HG02884 (cell line): ENCODE results near the gene SYNJ1.
"Not testable (repeated sequence)": the region's sequence is repeated elsewhere in the genome, so short reads cannot be mapped to it uniquely, and the experiment has no call there.

ENCODE experiments used
- ATAC-seq: cut with Tn5 transposase; IDR thresholded peaks from one replicate; pipeline ENCODE4 v1.9.1; 2021; ENCODE audit warnings: mild to moderate bottlenecking, moderate library complexity; ENCODE audit not compliant: unreplicated experiment

The SYNJ1 gene

DNA sequence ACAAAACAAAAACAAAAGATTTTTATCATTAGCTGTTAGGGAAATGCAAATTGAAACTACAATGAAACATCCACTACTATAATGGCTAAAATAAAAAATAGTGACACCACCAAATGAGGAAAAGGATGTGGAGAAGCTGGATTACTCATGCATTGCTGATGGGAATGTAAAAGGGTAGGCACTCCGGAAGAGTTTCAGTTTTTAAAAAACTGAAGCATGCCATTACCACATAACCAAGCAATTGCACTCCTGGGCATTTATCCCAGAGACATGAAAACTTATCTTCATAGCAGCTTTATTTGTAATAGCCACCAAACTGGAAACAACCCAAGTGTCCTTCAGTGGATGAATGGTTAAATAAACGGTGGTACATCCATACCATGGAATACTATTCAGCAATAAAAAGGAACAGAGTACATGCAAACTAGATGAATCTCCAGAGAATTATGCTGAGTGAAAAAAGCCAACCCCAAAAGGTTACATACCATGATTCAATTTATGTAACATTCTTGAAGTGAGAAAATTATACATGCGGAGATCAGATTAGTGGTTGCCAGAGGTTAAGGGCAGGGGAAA lies 101.1 kb downstream of the SYNJ1 start:
- ATAC-seq = no peak

DNA sequence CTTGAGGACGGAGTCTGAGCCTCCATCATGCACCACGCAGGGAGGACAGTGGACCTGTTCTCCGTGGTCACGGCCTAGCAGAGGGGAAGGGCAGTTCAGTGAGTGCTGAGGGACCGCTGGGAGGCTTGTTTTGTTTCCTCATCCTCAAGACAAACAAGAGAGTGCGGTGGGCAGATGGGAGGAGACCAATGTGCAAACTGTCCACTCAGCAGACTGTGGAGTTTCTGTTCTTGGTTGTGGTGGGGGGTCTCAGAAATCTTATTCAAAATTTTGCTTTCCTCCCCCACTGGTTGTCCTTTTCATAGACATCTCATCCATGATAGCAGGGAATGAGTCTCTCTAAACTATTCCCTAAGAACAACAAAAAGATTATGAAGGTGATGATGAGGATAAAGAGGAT lies 109.6 kb downstream of the SYNJ1 start:
- not testable (repeated sequence) for ATAC-seq

DNA sequence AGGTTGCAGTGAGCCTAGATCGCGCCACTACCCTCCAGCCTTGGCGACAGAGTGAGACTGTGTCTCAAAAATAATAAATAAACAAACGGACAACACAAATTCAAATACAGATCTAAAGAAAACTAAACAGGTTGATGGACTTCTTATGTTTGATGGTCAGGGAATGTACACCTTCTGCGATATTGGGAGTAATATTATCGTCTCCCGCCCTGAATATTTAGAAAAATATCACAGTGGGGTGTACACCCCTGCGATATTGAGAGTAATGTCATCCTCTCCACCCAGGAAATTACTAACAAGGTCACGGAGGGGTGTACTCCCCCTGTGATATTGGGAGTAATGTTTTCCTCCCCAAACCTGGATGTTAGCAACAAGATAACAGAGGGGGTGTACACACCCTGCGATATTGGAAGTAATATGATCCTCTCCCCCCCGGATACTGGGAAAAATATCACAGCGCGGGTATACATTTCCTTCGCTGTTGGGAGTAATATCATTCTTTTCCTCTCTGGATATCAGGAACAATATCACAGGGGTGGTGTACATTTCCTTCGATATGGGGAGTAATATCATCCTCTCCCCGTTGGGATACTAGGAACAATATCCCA lies 114.3 kb downstream of the SYNJ1 start:
- no peak for ATAC-seq

DNA sequence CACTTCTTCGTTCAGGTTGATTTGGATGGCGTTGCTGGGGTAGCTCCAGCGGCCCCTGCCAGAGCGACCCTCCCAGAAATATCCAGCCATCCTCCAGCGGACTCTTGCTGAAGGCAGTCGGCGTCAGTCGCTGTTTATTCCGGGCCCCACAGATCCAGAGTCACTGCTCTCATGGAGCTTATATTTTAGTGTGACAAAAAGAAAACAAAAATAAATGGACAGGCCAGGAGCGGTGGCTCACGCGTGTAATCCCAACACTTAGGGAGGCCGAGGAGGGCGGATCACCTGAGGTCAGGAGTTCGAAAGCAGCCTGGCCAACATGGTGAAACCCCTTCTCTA lies 114.8 kb downstream of the SYNJ1 start:
- ATAC-seq = no peak

DNA sequence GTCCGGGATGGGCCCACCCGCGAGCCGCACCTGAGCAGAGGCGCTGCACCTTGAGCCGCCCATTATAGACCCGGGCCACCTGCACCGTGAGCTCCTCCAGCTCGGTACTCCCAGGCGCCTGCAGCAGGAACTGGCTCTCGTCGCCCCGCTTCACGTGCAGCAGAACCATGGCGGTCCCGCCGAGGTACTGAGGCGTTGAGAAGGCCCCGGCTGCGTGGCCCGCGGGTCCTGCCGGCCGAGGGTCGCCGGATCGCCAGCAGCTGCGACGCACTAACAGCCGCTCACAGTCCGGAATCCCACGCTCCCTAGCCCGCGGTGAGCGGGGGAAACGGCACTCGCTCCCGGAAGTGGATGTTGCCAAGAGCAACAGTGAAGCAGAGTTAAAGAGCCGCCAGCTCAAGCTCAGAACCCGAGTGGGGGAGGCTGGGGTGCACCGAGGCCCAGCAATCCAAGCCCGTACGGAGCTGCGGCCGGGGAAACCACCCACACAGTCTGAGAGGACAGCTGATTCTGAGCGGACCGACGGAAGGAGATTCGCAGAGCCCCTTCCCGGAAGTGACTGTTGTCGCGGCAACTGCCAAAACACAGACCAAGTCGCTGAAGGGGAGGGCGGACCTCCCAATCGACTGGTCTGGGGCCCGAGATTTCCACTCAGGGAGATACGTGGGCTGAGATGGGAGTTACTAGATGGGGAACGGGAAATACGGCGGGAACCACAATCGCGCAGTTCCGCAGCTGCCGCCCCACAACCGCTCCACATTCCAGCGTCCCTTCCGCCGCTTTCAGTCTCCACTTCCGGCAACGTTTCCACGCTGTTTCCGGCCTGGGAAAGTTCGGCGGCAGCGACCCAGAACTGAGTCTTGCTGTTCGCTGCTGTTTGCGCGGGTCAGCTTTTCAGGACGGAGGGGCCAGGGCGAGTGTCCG lies 115.5 kb downstream of the SYNJ1 start, which contains the start of gene CFAP298:
Gene CFAP298 (minus strand): TSS at position 303 of the 924 bp plus-strand sequence. CDS start 134 bp downstream, at position 169.
- peak; percentile 90 for ATAC-seq

DNA sequence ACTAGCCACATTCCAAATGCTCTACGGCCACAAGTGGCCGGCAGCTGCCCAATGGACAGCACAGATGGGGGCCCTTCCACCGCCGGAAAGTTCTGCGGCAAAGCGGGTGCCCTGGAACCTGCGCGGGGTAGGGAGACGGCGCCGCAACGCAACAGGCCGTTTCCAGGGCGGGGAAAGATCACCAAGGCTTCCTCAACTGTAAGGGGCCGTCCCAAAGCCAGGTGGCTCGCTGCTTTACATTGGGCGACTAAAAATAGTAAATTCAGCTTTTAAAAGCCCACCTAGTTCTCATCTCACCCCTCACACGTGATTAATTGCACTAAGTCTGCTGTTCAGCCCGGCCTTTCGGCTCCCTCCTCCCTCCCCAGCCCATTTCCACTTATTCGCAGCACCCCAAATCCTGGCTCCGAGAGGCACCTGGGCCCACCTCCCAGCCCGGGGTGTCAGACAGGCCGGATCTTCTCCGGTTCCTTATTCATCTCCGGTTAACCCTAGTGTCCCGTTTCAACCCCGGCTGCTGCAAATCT lies 116.3 kb downstream of the SYNJ1 start:
- no peak for ATAC-seq

DNA sequence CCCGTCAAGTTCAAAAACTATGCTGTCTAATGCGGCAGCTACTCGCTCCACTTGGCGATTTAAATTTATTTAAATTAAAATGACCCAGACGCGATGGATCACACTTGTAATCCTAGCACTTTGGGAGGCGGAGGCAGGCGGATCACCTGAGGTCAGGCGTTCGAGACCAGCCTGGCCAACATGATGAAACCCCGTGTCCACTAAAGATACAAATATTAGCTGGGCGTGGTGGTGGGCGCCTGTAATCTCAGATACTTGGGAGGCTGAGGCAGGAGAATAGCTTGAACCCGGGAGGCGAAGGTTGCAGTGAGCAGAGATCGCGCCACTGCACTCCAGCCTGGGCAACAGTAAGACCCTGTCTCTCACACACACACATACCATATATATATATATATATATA lies 116.9 kb downstream of the SYNJ1 start:
- ATAC-seq = not testable (repeated sequence)

DNA sequence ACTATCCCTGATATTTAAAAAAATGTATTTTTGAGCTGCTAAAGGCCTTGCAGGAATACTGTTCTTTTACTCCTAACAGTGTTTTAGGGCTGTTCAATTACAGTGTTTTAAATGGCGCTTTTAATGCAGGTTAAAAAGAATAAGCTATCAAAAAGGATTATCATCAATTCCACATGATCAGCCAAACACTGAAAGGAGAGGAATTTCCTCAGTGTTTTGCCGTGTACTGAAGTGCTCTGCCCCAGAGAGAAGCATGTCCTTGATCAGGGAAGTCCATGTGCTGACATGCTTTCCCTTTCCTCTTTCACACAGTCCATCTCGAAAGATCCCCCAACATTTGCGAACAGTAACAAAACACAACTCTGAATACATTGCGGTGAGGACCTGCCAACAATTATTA lies 119.0 kb downstream of the SYNJ1 start:
- ATAC-seq = no peak

DNA sequence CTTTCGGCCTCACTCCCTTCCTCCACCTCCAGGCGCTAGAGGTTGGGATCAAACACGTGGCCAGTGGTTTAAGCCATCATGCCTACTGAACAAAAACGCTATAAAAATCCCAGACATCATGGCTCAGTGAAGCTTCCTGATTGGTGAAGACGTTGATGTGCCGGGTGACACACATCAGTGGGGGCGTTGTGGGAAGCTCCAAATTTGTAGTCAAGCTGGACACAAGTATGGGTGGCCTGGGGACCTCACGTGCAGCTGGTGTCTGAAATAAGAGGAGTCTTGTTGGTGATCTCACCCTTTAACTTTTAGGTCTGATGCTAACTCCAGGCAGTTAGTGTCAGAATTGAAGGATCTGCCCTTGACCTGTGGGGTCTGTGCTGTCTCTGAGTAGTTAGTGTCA lies 122.3 kb downstream of the SYNJ1 start:
- no peak for ATAC-seq

DNA sequence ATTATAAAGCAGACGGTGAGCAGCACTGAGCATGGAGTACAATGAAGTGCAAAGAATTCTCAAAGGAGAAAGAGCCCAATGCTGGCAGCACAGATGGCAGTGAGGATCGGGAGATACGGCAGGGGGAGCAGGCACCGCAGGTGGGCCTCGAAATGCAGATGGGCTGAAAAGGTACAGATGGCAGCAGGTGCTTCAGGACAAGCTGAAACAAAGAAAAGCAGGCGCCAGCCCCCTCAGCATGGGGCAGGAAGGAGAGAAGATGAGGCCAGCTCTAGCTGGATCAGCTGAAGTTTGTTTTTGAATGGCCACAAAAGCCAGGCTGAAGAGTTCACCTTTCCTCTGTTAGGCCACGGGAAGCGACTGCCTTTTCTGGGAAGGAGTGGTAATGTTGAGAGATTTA lies 123.3 kb downstream of the SYNJ1 start:
- no peak for ATAC-seq

DNA sequence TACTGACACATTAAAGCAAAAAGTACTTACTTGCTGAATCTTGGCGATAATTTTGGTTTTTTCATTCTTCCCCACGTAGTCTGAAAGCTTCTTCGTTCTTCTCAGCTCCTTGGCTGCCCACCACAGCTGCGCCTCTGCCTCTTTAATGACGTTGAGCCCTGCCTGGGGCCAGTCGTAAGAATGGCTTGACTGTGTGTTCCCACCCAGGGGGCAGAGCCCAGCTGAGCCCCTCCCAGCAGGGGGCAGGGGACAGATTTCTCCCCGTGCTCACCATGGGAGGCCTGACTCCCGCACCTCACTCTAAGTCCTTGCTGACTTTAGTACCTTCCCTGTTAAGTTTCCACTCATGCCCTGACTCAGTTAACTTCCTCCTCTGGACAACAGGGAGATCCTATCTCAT lies 124.7 kb downstream of the SYNJ1 start:
- no peak for ATAC-seq

DNA sequence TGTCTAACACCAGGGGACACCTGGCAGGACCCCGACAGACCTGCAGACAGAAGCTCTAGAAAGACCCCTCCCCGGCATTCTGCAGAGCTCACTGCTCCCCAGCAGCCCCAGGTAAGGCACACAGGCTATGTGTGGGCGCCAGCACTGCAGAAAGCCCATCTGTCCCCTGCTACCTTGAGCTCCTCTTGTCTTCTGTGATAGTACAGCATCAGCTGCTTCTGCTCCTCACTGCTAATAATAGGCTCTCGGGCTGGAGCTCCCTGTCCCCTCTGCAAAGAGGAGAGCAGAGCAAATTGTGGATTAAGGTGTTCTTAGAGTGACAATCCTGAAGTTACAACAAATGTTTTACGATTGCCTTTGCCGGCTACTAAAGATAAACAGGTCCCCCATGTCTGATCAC lies 125.7 kb downstream of the SYNJ1 start:
- ATAC-seq = no peak

DNA sequence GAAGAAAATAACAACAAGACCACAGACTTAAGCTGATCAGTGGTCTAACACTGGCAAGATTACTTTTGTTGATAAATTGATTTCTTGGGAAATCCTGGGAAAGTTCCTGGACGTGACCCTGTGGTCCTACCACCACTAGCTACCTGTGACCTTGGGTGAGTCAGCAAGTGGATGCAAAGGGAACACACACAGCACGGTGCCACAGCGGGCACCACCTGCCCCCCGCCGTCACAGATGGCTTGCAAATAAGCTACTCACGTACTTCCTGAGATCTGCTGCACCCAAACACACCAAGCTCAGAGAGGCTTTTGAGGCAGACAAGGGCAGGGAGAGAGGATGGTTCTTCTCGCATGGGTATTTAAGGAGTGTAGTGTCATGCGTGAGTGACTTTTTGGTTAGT lies 128.3 kb downstream of the SYNJ1 start:
- ATAC-seq = no peak

DNA sequence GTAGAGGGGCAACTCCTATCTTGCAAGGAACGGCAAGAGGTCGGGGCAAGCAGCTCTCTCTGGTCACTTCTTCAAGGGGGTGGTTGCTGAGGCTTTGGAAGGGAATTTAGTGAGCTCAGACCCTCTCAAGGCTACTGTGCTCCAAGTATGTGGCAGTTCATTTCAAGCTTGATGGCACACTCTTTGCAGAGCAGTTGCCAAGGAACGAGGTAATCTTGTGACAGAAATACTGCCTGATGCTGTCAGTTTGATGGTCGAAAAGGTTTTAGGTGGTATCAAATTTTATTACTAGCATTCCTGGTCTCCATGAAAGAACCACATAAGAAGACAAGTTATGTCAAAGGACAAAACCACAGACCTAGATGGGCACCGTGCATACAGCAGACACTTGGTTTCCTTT lies 128.7 kb downstream of the SYNJ1 start:
- ATAC-seq = no peak

DNA sequence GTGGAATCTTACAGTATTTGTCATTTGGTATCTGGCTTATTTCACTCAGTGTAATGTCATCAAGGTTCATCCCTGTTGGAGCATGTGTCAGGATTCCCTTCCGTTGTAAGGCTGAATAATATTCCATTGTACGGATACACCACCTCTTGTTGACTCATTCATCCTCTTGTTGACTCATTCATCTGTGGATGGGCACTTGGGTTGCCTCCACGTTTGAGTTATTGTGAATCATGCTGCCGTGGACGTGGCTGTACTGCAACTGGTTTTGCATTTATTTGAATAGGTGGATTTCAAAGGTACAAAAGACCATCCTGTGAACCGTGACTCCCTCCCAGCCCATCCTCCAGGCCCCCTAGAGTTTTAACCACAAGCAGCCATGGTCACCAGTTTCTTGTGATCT lies 130.6 kb downstream of the SYNJ1 start:
- no peak for ATAC-seq

DNA sequence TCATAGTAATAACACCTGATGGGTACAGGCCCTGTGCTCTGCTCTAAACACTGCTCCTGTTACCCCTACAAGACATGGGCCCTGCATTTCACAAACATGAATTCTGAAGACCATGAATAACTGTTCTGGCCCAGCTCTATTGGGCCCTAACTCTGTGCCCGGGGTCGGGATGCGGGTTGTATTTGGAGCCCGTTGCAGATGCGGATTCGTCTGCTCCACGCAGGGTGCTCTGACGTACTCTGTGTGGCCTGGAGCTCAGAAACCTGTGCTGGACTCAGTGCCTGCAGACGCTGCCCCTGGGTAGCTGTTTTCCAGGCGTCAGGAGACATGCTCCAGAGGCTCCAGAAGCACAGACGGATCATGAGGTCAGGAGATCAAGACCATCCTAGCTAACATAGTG lies 132.4 kb downstream of the SYNJ1 start:
- no peak for ATAC-seq

DNA sequence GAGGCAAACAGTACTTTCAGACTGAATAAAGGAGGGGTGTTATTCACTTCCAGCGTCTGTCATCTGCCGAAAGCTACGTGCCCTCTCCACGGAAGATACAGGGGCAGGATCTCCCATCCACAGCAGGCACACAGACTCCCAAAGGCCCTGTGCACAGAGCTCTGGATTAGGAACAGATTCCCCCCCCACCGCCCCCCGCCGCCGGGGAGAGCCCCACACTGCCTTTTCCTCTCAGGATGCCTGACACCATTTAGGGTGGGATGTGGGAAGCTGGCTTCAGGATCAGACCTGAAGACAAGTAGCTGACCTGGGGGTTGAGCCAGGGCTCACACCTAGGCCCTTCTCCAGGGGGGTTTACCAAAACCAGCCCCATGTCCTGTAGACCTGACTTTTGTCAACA lies 134.1 kb downstream of the SYNJ1 start:
- ATAC-seq = no peak

DNA sequence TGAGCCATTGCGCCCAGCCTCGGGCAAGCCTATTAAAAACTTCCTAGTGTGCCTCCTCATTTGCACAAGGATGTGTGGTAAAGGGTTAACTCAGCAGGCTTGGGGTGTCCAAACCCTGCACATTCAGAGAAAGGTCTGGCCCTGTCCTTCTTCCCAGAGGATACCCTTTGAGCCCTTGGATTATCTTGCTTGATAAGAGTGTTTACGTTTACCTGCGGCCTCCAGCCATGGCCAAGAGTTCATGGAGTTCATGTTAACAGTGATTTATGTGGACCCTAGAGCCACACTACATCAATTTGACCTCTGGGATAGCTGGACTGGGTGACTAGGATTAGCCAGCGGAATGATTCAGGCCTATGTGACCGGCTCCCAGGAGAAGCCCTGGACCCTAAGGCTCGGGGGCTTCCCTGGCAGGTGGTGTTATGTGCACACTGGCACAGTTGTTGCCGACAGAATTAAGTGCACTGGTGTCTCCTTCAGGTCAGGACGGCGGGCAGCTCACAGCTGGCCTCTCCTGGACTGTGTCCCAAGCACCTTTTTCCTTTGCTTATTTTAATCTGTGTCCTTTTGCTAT lies 134.8 kb downstream of the SYNJ1 start:
- ATAC-seq = no peak

DNA sequence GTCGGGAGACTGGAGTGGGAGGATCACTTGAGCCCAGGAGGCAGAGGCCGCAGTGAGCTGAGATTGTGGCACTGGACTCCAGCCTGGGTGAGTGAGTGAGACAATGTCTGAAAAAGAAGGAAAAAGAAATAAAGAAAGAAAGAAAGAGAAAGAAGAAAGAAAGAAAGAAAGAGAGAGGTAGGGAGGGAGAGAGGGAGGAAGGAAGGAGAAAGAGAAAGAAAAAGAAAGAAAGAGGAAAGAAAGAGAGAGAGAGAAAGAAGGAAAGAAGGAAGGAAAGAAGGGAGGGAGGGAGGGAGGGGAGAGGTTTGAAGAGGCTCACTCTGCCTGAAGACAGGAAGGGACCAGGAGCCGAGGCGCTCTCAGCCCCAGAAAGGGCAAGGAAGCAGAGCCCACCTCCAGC lies 137.7 kb downstream of the SYNJ1 start:
- no peak for ATAC-seq

DNA sequence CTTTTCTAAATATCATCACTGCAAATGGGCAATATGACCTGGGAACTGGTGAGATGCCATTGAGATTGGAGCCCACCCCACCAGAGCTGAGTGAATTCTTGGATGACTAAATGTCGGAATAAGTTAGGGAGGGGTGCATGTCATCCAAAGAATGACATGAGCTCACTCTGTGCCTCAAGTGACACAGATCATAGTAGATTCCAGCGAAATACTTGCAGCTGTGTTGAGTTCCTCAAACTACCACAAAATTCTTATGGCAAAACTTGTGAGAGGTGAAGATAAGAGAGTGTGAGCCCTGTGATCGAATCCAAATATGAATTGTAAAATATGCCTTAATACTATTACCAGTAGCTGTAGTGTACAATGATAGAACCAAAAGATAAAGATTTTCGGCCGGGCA lies 140.2 kb downstream of the SYNJ1 start:
- ATAC-seq = no peak

DNA sequence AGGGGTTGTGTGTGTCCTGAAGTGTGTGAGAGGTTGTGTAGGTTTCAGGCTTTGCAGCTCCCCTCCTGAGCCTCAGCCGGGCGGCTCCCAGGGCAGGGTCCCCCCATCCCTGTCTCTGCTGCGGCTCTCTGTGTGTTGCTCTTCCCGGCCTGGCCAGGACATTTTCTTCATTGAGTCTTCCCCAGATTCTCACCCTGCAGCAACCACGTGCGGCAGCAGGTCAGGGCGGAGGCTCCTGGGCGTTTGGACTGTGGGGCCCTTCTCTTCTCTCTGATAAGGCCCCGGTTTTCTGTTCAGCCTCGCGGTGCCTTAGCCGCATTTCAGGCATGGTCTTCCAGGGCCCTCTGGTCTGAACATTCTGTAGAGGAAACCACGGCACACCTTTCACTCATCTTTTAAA lies 140.7 kb downstream of the SYNJ1 start:
- no peak for ATAC-seq

DNA sequence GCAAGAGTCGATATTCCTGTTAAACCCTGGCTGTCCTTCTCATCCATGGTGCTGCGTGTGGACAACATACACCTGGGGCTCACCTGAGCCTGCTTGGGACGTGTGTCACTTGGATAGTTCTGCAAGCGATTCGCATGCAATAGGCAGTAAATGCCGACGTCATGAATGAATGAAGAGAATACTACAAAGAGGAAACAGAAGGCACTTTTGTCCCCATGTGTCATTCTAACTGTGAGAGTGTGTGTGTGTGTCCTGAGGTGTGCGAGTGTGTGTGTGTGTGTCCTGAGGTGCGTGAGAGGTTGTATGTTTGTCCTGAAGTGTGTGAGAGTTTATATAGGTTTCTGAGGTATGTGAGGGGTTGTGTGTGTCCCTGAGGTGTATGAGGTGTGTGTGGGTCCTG lies 141.8 kb downstream of the SYNJ1 start:
- ATAC-seq = no peak
